HG03342 (cell line): Measurements from ENCODE around the gene MAPK13.
"Not testable (repeated sequence)": the region's sequence is repeated elsewhere in the genome, so short reads cannot be mapped to it uniquely, and the experiment has no call there.

Experiments used
- ATAC-seq: cut with Tn5 transposase; IDR thresholded peaks from one replicate; pipeline ENCODE4 v1.9.1; 2021; ENCODE audit warnings: mild to moderate bottlenecking, moderate library complexity; ENCODE audit not compliant: unreplicated experiment

Gene MAPK13

DNA sequence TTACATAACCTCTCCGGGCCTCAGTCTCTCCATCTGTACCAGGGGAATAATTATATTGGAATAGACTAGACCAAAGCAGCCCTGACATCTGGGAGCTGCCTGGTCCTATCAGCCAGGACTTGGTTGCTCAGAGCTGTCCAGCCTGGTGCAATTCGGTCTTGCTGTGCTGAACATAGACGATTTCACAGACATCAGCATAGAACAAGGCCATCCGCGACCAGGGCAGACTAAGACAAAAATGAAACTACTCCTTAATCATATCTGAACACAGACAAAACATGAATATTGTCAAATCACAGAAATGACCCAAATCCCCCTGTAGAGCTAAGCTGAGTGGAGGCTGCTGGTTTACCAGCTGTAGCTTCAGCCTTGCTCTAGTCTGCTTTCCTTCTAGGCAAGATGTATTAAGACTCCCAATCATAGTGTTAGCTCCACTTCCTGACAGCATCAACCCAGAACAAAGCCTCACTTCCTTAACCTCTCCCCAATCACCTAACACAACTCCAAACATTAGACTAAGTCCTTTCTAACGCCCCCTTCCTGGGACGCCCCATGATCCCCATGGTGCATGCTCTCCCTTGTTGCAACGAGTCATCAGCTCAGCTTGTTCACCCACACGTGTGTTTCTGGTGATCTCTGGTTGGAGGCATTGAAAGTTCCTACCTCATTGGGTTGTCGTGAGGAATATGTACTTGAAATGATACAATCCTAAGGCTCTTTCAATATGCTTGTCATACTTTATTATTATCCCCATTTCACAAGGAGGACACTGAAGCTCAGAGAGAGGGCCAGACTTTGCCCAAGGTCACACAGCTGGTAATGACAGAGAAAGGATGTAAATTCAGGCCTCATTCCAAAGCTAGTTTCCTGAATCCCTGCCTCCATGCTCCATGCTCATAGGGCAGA is 3.5 kb upstream of the MAPK13 start:
- ATAC-seq = no peak

- ATAC-seq = no peak
These were observed 2.8 kb upstream of the MAPK13 start for GRCh38 chr6:36127462-36128016.

GRCh38 chr6:36128073-36128472 is 2.2 kb upstream of the MAPK13 start:
- ATAC-seq = no peak

- ATAC-seq = no peak
These were observed 1.5 kb upstream of the MAPK13 start for GRCh38 chr6:36128793-36129192.

DNA sequence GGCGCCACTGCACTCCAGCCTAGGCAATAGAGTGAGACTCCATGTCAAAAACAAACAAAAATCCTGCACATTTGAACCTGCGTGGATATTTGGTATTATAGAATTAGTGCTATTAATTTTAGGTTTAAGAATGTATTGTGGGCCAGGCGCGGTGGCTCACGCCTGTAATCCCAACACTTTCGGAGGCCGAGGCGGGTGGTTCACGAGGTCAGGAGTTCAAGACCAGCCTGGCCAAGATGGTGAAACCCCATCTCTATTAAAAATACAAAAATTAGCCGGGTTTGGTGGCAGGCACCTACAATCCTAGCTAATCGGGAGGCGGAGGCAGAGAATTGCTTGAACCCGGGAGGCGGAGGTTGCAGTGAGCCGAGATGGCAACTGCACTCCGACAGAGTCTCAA is 979 bp upstream of the MAPK13 start:
- ATAC-seq = not testable (repeated sequence)

- no peak for ATAC-seq
These were observed 576 bp downstream of the MAPK13 start for GRCh38 chr6:36130667-36131510.

DNA sequence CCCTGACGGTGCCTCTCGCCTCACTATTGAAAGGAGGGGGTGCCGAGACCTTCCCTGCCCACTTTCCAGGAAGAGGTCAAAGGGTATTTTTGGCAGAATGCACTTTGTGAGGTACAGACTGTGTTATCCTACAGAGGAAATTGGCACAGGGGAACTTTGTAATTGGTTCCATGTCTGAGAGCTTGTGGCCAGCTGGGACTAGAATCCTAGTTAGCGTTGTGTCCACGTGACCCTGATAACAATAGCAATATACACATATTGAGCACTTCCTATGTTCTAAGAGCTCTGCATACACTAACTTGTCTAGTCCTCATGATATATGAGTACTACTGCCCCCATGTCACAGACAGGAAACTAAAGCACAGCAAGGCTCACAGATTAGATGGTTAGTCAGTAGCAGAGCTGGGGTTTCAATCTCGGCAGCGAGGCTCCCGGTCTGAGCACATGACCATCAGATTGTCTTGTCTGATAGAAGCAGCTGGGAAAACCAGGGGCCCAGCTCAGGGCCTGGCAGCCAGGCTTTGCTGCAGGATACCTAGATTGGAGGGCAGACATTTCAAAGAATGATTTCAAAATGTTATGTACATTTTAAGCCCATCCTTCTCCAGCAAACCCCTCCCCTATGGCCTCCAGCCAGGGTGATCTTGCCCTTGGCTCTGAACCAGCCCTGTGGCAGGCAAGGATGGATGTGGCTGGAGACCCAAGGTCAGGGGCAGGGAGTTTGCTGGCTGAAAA is 1.4 kb downstream of the MAPK13 start:
- ATAC-seq = peak; percentile 89

GRCh38 chr6:36132246-36132895 is 2.1 kb downstream of the MAPK13 start:
- no peak for ATAC-seq

GRCh38 chr6:36133148-36133547 is 2.8 kb downstream of the MAPK13 start:
- no peak for ATAC-seq

GRCh38 chr6:36133912-36134311 is 3.6 kb downstream of the MAPK13 start:
- ATAC-seq = no peak

GRCh38 chr6:36135053-36135731 is 4.9 kb downstream of the MAPK13 start:
- ATAC-seq = no peak

DNA sequence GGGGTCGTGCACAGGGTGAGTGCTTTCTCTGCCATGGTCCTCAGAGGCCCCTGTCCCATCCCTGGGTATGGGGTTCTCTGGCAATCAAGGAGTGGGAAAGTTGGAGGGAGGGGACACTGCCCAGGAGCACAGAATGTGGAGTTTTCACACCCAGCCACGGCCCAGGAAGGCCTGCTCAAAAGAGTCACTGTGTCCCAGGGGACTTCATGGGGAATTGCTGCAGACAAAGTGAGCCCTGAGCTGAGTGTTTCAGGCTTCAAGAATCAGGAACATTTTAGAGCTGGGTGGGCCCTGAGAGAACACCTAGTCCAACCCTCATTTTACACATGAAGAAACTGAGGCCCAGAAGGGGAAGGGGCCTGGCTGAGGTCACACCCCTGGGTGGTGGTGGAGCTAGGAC is 5.7 kb downstream of the MAPK13 start:
- ATAC-seq = no peak

DNA sequence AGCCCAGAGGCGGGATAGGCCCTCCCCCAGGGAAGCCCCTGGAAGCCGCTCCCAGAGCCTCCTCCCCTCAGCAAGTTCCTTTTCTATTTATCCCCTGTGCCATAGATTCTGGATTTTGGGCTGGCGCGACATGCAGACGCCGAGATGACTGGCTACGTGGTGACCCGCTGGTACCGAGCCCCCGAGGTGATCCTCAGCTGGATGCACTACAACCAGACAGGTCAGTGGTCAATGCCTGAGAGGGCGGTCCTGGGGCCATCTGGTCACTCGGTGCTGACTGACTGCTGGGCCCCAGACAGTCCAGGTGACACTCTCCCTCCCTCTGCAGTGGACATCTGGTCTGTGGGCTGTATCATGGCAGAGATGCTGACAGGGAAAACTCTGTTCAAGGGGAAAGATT is 6.2 kb downstream of the MAPK13 start:
- no peak for ATAC-seq

GRCh38 chr6:36138667-36139066 is 8.4 kb downstream of the MAPK13 start:
- no peak for ATAC-seq

DNA sequence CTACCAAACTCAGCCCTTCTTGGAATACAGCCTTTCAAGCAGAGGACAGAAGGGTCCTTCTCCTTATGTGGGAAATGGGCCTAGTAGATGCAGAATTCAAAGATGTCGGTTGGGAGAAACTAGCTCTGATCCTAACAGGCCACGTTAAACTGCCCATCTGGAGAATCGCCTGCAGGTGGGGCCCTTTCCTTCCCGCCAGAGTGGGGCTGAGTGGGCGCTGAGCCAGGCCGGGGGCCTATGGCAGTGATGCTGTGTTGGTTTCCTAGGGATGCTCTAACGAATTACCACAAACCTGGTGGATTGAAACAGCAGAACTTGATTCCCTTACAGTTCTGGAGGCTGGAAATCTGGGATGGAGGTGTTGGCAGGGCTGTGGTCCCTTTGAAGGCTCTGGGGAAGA is 9.1 kb downstream of the MAPK13 start:
- ATAC-seq = no peak

- ATAC-seq = no peak
These were observed 9.8 kb downstream of the MAPK13 start for GRCh38 chr6:36139991-36140710.

GRCh38 chr6:36141091-36141490 is 10.8 kb downstream of the MAPK13 start:
- no peak for ATAC-seq

- ATAC-seq = no peak
These were observed 11.6 kb downstream of the MAPK13 start for GRCh38 chr6:36141961-36142360.
